ENCODE measurements around the gene C3AR1. TPM values are rescaled to one million over a fixed set of nuclear protein-coding genes. Genes with fewer than 3 reads are reported as not detected.

C3AR1 gene
- total RNA-seq, 2 donors from 2014 or later = not detected

DNA sequence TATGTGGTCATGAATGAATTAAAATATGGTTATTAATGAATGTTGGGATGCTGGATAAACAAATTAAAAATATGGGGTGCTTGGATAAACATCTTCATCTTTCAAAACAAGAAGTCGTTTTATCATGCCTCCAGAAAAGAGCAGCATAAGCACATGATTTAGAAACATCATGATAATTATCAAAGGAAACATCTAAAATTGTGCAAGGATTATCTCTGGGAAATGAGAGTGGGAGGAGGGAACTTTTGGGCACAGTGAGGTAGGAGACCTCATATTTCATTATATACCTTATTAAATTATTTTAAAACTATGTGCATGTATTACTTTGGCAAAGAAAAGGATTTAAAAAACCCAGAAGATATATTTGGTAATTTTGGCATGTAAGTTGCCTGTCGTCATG, 8.9 kb downstream of the C3AR1 start:
- H3K36me3 Mint-ChIP-seq (ENCODE audit: low read depth) = peaks cover 28% of the 10 kb centered on the region
- 94% methylated on average over 2 of the region's 2 CpGs; no CpG with 5 or more reads in 1 of the 2 experiments for WGBS, 2 experiments (ENCODE audit: insufficient coverage in 1 of 2, insufficient read length in 1 of 2)
- Histone ChIP-seq H3K27me3 (ENCODE audit: control insufficient read depth, insufficient read depth, low read length, poor library complexity, severe bottlenecking) (no peaks in the 10 kb centered on the region), H3K9me3 (ENCODE audit: control insufficient read depth, low read length) (no peaks in the 10 kb centered on the region), H3K36me3 (ENCODE audit: control insufficient read depth, insufficient read depth, low read length) (peaks cover 32% of the 10 kb centered on the region), H3K27ac (ENCODE audit: low read depth, low read length) (no peak overlapping the region), H3K9ac (ENCODE audit: extremely low read depth, low read length, poor library complexity, severe bottlenecking) (no peak overlapping the region), H3K4me3 (ENCODE audit: low read length) (no peak overlapping the region), H3K4me1 (ENCODE audit: control insufficient read depth, insufficient read depth, low read length) (no peaks in the 10 kb centered on the region)
- H3K27me3 Mint-ChIP-seq (ENCODE audit: insufficient read depth) = no peaks in the 10 kb centered on the region
- no peak overlapping the region for H3K4me3 Mint-ChIP-seq
- TF ChIP-seq CTCF (conservative IDR thresholded peaks at IDR 0.05) = no peak
- H3K27ac Mint-ChIP-seq = no peak overlapping the region
- H3K9me3 Mint-ChIP-seq = no peaks in the 10 kb centered on the region
- peaks cover 3% of the 10 kb centered on the region for H3K4me1 Mint-ChIP-seq
- DNase-seq = no peak

GRCh38 chr12:8054816-8055215, 11.3 kb downstream of the C3AR1 start:
- TF ChIP-seq CTCF (conservative IDR thresholded peaks at IDR 0.05) = no peak
- Histone ChIP-seq H3K9me3 (ENCODE audit: control insufficient read depth, low read length) (no peaks in the 10 kb centered on the region), H3K36me3 (ENCODE audit: control insufficient read depth, insufficient read depth, low read length) (peaks cover 49% of the 10 kb centered on the region), H3K27me3 (ENCODE audit: control insufficient read depth, insufficient read depth, low read length, poor library complexity, severe bottlenecking) (no peaks in the 10 kb centered on the region), H3K27ac (ENCODE audit: low read depth, low read length) (no peak overlapping the region), H3K9ac (ENCODE audit: extremely low read depth, low read length, poor library complexity, severe bottlenecking) (no peak overlapping the region), H3K4me3 (ENCODE audit: low read length) (no peak overlapping the region), H3K4me1 (ENCODE audit: control insufficient read depth, insufficient read depth, low read length) (no peaks in the 10 kb centered on the region)
- H3K27me3 Mint-ChIP-seq (ENCODE audit: insufficient read depth) = no peaks in the 10 kb centered on the region
- H3K36me3 Mint-ChIP-seq (ENCODE audit: low read depth) = peaks cover 41% of the 10 kb centered on the region
- H3K27ac Mint-ChIP-seq = no peak overlapping the region
- DNase-seq = no peak
- peaks cover 3% of the 10 kb centered on the region for H3K4me1 Mint-ChIP-seq
- no peak overlapping the region for H3K4me3 Mint-ChIP-seq
- H3K9me3 Mint-ChIP-seq = no peaks in the 10 kb centered on the region
- 94 to 100% methylated on average over 1 to 2 of the region's 2 CpGs for WGBS, 2 experiments (ENCODE audit: insufficient coverage in 1 of 2, insufficient read length in 1 of 2)

DNA sequence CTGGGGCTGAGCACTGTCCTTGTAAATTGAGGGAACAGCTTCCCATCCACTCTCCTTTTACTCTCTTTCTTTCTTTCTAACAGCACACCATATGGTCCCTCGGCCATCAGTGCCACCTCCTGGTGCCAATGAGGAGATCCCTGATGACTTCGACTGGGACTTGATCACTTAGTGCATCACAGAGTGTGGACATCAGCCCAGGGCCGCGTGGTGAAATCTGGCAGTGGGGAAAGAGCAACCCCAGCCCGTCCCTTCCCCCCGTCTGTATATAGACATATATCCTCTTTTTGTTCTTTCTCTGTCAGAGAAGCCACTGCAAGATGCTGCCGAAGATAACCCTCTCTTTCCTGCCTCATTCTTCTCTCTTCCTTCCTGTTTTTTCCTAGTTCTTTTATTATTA, 13.5 kb downstream of the C3AR1 start:
- H3K36me3 ChIP-seq (ENCODE audit: control insufficient read depth, insufficient read depth, low read length) = peaks cover 70% of the 10 kb centered on the region
- H3K27me3 ChIP-seq (ENCODE audit: control insufficient read depth, insufficient read depth, low read length, poor library complexity, severe bottlenecking) = no peaks in the 10 kb centered on the region
- no peak for DNase-seq
- WGBS, 2 experiments (ENCODE audit: insufficient coverage in 1 of 2, insufficient read length in 1 of 2) = 91 to 100% methylated on average over 4 to 7 of the region's 7 CpGs
- peaks cover 62% of the 10 kb centered on the region for H3K36me3 Mint-ChIP-seq (ENCODE audit: low read depth)
- TF ChIP-seq CTCF (conservative IDR thresholded peaks at IDR 0.05) = peak; percentile 27
- no peaks in the 10 kb centered on the region for H3K4me1 ChIP-seq (ENCODE audit: control insufficient read depth, insufficient read depth, low read length)
- H3K9ac ChIP-seq (ENCODE audit: extremely low read depth, low read length, poor library complexity, severe bottlenecking) = no peak overlapping the region
- H3K9me3 Mint-ChIP-seq = no peaks in the 10 kb centered on the region
- no peak overlapping the region for H3K27ac Mint-ChIP-seq
- peaks cover 3% of the 10 kb centered on the region for H3K4me1 Mint-ChIP-seq
- no peak overlapping the region for H3K27ac ChIP-seq (ENCODE audit: low read depth, low read length)
- no peak overlapping the region for H3K4me3 Mint-ChIP-seq
- no peaks in the 10 kb centered on the region for H3K9me3 ChIP-seq (ENCODE audit: control insufficient read depth, low read length)
- H3K4me3 ChIP-seq (ENCODE audit: low read length) = no peak overlapping the region
- no peaks in the 10 kb centered on the region for H3K27me3 Mint-ChIP-seq (ENCODE audit: insufficient read depth)
